ENCODE results near the gene MBOAT2.
"Not testable (repeated sequence)": the region's sequence is repeated elsewhere in the genome, so short reads cannot be mapped to it uniquely, and the experiment has no call there.

DNA sequence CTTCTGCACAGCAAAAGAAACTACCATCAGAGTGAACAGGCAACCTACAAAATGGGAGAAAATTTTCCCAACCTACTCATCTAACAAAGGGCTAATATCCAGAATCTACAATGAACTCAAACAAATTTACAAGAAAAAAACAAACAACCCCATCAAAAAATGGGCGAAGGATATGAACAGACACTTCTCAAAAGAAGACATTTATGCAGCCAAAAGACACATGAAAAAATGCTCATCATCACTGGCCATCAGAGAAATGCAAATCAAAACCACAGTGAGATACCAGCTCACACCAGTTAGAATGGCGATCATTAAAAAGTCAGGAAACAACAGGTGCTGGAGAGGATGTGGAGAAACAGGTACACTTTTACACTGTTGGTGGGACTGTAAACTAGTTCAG, 40.0 kb upstream of the MBOAT2 start:
- TF ChIP-seq, protein P1, sequence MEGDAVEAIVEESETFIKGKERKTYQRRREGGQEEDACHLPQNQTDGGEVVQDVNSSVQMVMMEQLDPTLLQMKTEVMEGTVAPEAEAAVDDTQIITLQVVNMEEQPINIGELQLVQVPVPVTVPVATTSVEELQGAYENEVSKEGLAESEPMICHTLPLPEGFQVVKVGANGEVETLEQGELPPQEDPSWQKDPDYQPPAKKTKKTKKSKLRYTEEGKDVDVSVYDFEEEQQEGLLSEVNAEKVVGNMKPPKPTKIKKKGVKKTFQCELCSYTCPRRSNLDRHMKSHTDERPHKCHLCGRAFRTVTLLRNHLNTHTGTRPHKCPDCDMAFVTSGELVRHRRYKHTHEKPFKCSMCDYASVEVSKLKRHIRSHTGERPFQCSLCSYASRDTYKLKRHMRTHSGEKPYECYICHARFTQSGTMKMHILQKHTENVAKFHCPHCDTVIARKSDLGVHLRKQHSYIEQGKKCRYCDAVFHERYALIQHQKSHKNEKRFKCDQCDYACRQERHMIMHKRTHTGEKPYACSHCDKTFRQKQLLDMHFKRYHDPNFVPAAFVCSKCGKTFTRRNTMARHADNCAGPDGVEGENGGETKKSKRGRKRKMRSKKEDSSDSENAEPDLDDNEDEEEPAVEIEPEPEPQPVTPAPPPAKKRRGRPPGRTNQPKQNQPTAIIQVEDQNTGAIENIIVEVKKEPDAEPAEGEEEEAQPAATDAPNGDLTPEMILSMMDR (IDR thresholded peaks at IDR 0.05) = not testable (repeated sequence)
- TF ChIP-seq POLR2A (IDR thresholded peaks at IDR 0.05) = not testable (repeated sequence)

Data from adrenal gland (tissue), 5 donors.